ENCODE results near the gene LRRC25.

The LRRC25 gene

GRCh38 chr19:18397242-18398202, at the start of gene LRRC25:
LRRC25 (minus strand) TSS chr19:18397622; CDS start chr19:18396963, 659 bp downstream.
- DNase-seq, result no peak

GRCh38 chr19:18446811-18447359, 49.5 kb upstream of the LRRC25 start:
- no peak for DNase-seq

GRCh38 chr19:18446145-18446810, 48.9 kb upstream of the LRRC25 start:
- no peak for DNase-seq

- DNase-seq, result no peak
These were observed 48.0 kb upstream of the LRRC25 start for GRCh38 chr19:18445262-18445948.

DNA sequence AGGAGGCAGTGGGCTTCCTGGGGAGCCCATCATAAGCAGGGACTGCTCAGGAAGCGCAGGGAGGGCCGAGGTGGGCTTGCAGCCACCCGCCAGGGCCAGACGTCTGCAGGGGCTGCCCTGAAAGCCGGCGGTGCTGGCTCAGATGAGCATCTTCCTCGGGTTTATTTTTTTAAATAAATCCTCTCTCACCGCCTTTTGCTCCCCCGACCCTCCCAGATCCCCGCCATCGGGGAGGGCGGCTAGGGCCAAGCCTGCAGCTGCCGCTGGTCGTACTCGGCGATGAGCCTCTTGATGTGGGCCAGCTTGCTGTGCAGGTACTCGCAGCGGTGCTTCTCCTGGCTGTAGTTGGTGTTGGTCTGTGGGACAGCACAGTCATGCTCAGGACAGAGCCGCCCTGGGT, 47.1 kb upstream of the LRRC25 start:
- no peak for DNase-seq

DNA sequence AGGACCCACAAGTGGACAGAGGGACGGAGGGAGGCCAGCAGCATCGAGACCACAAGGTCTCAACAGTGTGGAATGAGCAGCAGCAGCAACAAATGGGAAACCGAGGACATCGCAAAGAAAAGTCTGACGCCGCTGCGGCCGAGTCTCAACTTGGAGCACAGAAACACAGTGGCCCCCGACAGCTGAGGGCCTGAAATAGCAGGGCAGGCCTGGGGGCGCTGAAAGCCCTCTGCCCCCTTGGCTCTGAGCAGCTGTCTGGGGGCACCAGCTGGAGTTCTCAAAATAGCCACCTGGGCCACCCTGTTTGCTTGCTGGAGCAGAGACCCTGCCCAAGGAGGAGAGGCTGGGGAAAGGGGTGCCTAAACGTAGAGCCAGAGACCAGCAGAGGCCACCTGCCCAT, 46.4 kb upstream of the LRRC25 start:
- DNase-seq, result no peak

DNA sequence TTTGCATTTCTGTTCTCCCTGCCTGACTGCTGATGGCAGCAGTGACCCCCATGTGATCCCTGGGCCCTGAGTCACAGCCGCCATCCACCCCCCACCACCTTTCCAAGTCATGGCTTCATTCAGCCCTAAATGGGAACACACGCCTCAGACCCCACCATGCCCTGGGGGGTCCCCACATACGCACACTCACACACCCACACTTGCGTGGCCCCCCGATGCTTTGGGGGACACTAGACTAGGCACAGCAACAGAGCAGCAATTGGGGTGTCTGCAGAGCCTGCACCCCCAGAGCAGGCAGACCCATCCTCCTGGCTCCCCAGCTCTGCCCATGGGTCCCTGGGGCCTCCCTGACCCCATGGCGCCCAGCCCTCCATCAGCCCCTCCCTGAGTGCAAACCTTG, 46.0 kb upstream of the LRRC25 start:
- no peak for DNase-seq

DNA sequence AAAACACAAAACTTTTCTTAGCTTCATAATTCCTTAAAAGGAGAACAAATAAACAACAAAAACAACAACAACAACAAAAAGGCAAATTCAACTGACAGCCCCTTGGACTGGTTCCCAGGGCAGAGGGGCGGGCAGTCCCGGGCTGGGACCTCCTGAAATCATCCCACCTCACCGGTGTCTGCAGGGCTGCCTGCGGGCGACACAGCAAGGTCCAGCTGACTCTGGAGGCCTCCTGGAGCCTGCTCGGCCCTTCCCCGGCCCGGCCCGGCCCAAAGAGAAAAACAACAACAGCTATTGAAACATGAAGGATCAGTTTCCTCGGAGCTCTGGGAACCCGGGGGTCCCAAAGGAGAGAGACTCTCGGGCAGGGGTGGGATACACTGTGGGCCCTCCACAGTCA, 45.5 kb upstream of the LRRC25 start:
- DNase-seq, result no peak

DNA sequence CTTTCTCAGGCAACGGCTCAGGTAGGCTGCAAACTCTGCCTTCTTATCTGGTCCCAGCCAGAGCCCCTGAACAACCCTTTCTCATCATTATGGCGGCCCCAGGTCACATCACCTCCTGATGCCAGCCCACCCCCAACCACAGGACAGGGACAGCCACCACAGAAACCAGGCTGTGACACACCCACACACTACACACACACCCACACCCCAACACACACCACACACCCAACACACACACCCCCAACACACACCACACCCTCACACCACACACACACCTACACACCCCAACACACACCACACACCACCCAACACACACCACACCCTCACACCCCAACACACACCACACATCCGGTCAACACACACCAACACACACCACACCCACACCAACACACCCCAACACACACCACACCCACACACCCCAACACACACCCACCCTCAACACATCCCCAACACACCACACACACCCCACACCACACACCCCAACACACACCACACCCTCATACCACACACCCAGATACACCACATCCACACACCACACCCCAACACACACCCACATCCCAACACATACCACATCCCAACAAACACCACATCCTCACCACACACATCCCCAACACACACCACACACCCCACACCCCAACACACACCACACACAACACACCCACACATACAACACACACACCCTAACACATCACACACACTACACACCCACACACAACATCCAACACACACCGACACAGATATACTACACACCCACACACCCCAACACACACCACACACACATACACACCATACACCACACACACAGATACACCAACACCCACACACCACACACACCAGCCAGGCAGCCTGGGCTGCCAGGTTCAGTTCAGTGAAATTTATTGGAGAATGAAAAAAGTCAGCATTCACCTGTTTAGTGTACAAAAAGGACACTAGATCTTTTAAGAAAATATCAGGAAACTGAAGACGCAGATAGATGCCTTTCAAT, 44.7 kb upstream of the LRRC25 start:
- no peak for DNase-seq

- no peak for DNase-seq
These were observed 43.7 kb upstream of the LRRC25 start for GRCh38 chr19:18440936-18441803.

DNA sequence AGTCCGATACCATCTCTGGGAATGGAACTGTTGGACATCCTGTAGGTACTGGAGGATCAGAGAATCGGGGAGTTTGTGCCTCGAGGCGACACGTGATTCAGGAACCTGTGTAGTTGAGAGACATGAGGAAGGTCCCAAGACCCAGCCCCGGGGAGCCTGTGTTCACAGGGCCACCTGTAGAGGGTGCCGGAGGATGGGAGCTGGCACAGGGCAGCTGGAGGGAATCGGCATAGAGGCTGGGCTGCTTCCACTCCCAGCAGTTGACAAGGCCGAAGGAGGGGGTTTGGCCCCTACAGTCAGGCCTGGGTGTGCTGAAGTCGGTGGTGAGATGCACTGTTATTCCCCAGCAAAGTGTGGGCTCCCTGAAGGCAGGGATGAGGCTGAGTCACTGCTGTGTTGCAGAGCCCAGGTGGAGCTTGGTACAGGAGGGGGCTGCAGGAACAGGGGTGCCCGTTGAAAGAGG, 43.0 kb upstream of the LRRC25 start:
- DNase-seq, result no peak

- no peak for DNase-seq
These were observed 42.5 kb upstream of the LRRC25 start for GRCh38 chr19:18439910-18440237.

DNA sequence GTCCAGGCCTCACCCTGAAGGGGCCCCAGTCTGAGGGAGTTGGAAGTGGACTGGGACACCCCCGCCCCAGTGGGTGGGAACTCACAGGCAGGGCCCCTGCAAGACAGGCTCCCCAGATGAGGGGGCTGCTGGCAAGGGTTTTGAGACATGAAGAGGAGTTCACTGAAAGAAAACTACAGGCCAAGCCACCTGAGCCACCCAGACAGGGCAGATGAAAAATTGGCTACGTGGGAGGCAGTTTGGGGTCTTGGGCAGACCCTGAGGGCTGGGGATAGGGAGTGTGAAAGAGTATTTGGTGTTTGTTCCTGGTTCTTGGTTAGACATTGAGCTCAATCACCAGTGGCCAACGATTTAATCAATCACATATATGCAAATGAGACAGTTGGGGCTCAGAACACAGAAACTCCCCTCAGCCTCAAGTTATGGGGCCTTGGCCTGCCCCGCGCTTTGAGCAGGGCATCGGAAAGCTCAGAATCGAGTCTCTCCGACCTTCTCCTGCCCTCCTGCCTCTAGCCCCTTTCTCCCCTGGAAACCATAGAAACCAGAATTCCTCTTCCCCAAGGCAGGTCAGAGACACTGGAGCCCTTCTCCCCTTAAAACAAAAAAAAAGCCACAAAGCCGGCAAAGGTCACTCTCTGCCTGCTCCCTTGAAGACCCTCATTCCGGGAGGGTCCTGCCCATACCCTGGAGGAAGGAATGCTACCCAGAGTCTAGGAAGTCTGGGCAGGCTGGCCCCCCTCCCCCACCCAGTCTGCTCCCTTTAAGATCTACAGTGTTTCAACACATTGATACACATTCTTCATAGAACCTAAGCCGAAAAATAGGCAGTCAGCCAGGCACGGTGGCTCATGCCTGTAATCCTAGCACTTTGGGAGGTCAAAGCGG, 41.8 kb upstream of the LRRC25 start:
- DNase-seq, result peak; percentile 83

- DNase-seq, result no peak
These were observed 41.1 kb upstream of the LRRC25 start for GRCh38 chr19:18438331-18439024.

- DNase-seq, result no peak
These were observed 40.3 kb upstream of the LRRC25 start, which contains the start of gene ISYNA1 for GRCh38 chr19:18437491-18438330. ISYNA1 (minus strand) TSS chr19:18438133; CDS start chr19:18437979, 154 bp downstream.

GRCh38 chr19:18436671-18437490, 39.5 kb upstream of the LRRC25 start:
- DNase-seq, result peak; percentile 85

All from fibroblast of skin of right biceps (primary cell).